Measurements from ENCODE around the gene GRAMD1B.

DNA sequence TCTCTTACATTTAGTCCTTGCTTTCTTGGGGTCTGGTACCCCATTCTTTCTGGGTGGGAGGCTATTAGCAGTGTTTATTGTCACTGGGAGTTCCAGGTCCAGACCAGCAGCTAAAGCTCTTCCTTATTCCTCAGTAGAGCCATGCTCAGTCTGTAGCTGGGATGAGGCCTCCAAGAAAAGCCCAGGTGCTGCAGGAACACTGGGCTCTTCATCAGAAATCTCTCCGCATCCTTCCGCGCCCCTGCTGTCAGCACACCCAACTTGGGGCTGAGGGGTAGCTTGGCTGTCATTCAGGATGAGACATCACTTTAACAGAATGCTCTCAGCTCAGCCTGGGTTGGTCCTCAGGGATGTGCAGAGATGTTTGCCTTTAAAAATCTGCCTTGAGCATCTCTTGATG lies 97.5 kb downstream of the GRAMD1B start:
- TF ChIP-seq, protein P1, sequence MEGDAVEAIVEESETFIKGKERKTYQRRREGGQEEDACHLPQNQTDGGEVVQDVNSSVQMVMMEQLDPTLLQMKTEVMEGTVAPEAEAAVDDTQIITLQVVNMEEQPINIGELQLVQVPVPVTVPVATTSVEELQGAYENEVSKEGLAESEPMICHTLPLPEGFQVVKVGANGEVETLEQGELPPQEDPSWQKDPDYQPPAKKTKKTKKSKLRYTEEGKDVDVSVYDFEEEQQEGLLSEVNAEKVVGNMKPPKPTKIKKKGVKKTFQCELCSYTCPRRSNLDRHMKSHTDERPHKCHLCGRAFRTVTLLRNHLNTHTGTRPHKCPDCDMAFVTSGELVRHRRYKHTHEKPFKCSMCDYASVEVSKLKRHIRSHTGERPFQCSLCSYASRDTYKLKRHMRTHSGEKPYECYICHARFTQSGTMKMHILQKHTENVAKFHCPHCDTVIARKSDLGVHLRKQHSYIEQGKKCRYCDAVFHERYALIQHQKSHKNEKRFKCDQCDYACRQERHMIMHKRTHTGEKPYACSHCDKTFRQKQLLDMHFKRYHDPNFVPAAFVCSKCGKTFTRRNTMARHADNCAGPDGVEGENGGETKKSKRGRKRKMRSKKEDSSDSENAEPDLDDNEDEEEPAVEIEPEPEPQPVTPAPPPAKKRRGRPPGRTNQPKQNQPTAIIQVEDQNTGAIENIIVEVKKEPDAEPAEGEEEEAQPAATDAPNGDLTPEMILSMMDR (IDR thresholded peaks at IDR 0.05; ENCODE audit: insufficient read depth, low read length): no peak
- no peak for TF ChIP-seq POLR2AphosphoS5 (IDR thresholded peaks at IDR 0.05; ENCODE audit: low read depth)
